OCI-LY7 (cell line): ENCODE measurements around the gene CRYGD.

ENCODE experiments used
- EZH2phosphoT487 ChIP-seq: fragments of 200-600 bp; sonication (generic); IDR thresholded peaks from 2 replicates; pipeline ENCODE4 v1.6.1; 2018; ENCODE audit warnings: low read depth, borderline replicate concordance, mild to moderate bottlenecking, mixed run types, antibody characterized with exemption, low read length, moderate library complexity, mixed read lengths
- TF ChIP-seq, protein P1 (sequence below): fragments of 200-600 bp; sonication (generic); conservative IDR thresholded peaks from 2 replicates; pipeline ENCODE4 v1.5.1; 2014; ENCODE audit warnings: mild to moderate bottlenecking, antibody characterized with exemption, low read length, moderate library complexity, mixed read lengths

DNA sequence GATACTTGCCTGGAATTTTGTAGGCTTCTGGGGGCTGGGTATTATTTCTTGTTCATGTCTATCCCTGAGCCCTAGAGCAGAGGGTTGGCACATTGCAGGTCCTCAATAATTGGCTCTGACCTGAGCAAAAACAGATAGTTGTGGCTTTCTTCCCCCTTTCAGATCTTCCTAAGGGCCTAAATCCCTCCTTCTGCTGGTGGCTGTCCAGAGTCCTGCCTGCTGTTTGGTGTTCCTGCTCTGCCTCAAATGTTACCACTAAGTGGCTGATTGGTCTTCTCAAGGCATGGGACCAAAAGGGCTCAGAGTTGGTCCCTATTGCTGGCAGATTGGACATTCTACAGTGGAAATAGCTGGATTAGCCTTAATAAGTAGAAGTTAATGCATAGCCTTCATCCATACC, 22.7 kb upstream of the CRYGD start:
- TF ChIP-seq, protein P1, sequence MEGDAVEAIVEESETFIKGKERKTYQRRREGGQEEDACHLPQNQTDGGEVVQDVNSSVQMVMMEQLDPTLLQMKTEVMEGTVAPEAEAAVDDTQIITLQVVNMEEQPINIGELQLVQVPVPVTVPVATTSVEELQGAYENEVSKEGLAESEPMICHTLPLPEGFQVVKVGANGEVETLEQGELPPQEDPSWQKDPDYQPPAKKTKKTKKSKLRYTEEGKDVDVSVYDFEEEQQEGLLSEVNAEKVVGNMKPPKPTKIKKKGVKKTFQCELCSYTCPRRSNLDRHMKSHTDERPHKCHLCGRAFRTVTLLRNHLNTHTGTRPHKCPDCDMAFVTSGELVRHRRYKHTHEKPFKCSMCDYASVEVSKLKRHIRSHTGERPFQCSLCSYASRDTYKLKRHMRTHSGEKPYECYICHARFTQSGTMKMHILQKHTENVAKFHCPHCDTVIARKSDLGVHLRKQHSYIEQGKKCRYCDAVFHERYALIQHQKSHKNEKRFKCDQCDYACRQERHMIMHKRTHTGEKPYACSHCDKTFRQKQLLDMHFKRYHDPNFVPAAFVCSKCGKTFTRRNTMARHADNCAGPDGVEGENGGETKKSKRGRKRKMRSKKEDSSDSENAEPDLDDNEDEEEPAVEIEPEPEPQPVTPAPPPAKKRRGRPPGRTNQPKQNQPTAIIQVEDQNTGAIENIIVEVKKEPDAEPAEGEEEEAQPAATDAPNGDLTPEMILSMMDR, result no peak
- TF ChIP-seq EZH2phosphoT487, result no peak
